HG03196 (cell line): ENCODE results near the gene COL1A2.
A peak's percentile ranks its signal among the peaks of the same experiment; 100 is the strongest.

Experiments
- ATAC-seq: cut with Tn5 transposase; IDR thresholded peaks from one replicate; pipeline ENCODE4 v1.9.1; 2021; ENCODE audit not compliant: unreplicated experiment

COL1A2 gene

DNA sequence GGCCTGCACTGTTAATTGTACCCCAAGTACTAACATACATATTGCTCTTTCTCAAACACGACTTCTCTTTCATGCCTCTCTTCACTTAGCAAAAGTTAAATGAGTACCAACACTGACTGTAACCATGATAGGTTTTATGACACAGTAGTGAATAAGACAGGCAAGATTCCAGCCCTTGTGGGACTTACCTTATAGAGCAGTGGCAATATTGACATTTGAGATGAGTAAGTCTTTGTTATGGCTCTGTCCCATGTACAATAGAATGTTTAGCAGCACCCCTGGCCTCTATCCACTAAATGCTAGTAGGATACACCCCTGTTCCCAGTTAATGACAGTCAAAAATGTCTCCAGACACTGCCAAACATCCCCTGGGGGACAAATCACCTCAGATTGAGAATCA is 11.9 kb upstream of the COL1A2 start:
- no peak for ATAC-seq

DNA sequence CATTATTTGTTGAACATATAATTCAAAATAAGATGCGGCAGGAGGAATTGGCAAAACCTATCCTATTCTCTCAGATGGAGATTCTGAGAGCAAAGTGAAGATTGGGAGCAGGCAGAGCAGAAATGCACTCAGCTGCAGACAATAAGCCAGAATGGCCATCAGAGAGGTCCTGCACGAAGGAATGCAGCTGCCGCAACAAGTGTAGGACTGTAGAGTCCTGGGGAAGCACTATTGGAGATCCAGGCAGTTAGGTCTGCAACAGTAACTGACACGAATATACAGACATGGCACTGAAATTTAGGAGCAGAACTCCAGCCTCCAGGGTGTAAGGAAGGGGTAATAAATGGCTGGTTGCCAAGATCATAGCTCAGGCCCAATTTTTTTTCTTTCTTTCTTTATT is 10.4 kb upstream of the COL1A2 start:
- no peak for ATAC-seq

DNA sequence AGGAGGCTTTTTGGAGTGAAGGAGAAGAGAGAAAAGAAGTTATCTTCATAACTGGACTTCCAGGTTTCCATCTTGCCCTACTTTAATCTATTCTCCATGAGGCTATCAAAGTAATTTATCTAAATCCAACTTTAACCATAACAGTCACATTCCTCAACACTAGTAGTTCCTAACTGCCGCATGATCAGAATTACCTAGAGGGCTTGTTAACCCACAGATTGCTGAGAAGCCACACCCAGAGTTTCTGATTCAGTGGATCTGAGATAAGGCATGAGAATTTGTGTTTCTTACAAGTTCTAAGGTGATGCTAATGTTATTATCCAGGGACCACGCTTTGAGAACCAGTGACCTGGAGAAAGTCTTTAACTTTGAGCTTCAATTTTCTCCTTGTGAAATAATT is 8.3 kb upstream of the COL1A2 start:
- no peak for ATAC-seq

DNA sequence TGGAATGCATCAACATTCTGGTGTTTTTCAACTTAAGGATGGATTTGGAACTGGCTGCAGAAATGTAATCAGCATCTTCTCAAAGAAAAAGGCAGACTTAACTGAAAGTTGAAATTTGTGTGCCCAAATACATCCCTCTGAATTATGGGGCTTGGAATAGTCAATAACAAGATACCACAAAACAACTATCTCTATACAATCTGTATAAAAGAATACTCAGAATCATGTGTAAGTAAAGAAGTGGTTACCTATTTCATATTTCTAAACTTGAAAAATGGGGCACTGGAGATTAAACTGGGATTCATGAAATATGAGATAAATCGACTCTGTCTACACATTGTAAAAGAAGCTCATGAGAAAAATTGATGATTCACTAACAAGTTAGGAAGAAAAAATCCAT is 6.2 kb upstream of the COL1A2 start:
- ATAC-seq, result no peak

DNA sequence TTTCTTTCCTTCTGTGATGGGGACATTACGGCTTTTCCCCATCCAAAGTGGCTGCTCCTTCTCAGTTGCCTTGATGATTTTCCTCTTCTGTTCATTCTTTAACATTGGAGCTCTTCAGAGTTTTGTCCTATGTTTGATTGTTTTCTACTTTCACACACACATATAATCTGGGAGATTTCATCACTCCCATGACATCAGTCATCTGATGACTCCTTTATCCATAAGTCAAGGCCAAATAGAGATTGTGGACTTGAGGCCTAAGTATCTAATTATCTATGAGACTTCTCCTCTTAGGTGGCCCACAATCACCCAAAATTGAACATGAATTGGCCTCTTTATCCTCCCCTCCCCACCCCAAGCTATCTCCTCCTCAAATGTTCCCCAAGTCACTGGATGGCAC is 5.3 kb upstream of the COL1A2 start:
- ATAC-seq, result no peak

DNA sequence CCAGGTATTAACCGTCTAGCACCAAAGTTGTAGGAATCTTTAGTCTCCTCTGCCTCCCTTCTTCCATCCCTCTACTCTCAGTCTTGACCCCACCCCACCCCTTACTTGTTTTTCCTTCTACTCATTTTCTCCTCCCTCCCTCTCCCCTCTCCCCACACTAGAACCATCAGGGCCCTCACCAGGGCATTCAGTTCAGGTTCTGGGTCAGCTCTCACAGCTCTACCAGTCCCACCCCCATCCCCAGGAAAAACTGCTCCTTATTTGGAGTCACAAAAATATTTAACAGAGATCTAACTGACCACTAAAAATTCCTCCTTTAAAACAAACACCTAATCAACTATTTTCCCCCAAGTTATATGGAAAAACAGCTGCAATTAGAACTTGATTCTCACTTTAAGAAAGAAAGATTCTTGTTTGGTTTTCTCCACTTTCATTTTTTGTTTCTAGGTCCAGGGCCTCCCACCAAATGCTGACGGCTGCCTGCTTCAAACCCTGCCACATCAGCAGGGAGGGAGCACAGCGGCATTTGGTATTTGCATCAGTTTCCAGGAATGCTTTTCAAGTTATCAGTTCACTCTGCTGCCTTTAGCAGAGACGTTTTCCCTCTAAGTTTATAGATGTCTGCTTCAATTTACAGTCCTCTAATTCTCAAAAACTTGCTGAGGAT is 2.8 kb upstream of the COL1A2 start:
- no peak for ATAC-seq

DNA sequence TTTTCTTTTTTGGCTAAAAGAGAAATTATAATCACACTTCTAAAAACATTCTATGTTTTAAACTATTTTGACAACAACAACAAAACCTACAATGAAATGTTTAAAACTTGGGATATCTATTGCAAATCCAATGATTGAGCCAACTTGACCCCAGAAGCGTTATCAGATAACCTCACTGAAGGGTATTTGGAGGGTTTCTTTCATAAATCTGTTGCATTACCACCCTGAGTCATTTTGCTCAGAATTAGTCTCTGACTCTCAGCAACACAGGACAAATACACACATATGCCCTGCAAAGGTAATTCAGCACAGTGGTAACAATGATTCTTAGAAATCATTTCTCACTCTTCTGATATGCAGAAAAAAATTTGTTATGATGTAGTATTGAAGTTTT is 2.3 kb upstream of the COL1A2 start:
- ATAC-seq, result no peak

DNA sequence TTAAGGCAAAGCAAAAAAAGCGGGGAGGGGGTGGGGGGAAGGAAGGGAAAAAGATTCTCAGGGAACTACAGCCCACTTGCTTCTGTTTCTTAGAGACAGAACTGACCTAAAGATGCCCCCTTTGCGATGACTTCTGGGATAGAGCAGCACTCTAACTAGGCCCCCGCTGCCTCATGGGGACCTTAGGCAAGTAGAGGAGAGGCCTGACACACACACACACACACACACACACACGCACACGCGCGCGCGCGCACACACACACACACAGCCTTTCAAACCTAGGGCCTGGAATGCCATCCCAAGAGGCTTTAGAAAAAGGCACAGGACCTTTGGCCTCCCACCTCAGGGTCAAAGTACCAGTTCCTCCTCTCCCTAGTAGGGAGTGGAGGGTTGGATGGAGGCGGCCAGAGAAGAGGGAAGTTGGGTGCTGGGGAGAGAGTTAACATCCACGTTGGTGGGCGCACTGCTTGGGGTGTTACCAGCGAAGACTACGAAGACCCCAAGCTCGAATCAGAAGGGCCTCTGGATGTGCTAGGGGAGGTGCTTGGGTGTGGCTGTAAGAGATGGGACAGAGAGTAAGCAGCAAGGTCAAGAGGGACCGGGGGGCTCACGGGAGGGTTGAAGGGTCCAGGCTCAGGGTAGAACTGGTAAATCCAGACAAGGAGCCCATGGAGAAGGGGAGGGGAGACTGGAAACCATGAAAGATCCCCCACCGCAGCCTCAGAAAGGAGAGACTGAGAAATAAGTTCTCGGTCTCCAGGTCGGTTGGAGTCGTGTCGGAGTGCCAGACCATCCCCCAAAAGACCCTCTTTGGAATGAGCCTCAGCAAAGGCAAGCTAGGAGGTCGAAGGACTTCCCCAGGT is 1.2 kb upstream of the COL1A2 start:
- ATAC-seq, result no peak

DNA sequence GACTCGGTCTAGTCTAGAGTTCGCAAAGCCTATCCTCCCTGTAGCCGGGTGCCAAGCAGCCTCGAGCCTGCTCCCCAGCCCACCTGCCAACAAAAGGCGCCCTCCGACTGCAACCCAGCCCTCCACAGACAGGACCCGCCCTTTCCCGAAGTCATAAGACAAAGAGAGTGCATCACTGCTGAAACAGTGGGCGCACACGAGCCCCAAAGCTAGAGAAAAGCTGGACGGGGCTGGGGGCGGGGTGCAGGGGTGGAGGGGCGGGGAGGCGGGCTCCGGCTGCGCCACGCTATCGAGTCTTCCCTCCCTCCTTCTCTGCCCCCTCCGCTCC is 622 bp upstream of the COL1A2 start:
- ATAC-seq, result no peak

DNA sequence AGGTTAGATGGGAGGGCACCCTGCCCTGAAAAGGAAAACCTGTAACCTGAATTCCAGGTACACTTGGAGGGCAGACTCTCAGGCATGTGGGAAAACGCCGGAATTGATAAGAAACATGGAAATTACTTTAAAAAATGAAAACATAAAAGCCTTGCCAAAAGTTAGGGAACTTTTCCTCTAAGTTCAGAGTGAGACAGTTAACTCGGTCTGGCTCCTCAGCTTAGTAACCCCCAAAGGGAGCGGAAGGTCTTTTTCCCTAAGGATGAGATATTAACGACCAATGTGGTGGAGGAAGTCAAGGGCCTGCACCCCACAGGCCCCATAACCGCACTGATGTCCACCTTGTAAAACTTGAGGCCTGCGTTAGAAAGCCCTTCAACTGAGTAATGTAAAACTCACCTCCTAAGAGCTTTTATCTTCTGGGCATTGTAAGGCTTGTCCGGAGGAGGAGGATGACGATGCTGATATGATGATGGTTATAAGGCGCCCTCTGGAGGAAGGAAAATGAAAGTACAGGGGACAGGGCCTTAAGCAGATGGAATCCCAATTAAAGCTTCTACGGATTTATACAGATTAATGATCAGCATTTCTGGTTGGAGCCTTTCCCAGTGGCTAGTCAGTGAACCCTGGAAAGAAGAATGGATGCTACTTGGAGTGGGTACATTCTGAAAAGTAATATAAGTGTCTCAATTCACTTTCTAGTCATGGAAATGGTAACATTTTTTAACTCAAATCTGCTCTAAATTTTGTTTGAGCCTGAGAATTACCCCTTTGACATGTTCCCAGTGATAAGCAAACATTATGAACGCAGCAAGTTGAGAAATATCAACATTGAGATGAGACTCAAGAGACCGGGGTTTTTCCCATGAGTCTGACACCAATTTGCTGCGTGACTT is 694 bp downstream of the COL1A2 start:
- ATAC-seq, result peak; percentile 88

DNA sequence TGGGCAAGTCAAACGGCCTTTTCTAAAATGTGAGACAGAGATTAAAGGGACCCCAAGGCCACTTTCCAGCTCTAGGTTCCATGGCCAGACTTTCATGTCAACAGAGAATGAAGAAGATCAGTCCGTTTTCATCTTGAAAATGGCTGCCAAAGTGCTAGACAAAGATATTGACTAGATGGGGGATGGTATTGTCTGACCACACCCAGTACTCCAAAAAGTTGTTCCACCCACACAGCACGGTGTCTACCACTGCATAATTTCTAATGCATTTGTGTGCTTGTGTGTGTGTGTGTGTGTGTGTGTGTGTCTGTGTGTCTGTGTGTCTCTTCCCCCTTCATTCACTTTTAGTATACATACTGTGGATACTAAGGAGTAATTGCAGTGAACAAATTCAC is 1.3 kb downstream of the COL1A2 start:
- ATAC-seq, result no peak

DNA sequence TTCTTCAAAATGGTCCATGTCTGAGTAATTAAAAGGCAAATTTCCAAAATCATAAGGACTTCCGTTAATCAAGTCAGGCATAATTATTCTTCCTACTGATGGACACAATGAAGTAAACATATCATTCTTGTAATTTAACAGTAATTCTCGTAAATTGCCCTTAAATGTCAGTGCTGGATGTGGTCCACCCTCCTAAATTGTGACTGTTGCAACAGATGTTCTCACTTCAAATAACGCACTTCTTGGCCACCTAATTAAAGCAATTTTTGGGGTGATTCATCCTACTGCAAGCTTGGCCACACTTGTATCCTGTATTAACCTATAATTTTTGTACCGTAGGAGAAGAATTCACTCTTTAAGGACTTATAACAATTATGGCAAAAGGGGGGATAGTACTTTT is 1.9 kb downstream of the COL1A2 start:
- no peak for ATAC-seq

DNA sequence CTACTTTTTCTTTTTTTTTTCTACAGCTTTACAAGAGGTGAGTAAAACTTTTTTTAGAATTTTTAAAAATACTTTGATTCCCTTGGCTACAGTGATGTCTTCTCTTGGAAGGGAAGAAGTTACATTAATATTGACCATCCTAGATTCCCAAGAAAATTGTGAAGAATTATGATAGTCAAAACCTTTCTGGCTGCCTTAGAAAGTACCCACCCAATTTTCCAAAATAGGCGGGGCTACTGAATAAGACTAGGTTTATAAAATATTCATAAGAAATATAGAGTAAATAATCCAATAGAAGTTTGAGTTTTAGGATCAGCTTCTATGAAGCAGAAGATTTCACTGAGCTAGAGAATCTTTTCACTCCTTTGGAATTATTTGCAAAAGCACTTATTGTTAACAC is 3.0 kb downstream of the COL1A2 start:
- ATAC-seq, result no peak

DNA sequence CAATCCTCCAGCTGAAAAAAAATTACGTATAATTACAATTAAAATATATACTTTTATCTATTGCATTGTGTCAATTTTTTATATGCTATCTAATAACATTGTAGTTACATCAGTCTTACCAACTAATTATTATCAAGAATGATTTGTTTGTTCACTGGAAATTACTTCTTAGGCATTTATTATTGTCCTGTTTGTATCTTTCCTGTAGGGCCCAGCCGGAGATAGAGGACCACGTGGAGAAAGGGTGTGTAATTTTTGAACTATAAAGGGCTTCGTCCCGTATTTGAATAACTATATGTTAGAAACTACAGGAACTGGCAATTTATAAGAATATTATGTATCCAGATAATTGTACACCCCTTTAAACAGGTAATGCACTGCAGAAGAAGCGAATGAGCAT is 4.1 kb downstream of the COL1A2 start:
- no peak for ATAC-seq

DNA sequence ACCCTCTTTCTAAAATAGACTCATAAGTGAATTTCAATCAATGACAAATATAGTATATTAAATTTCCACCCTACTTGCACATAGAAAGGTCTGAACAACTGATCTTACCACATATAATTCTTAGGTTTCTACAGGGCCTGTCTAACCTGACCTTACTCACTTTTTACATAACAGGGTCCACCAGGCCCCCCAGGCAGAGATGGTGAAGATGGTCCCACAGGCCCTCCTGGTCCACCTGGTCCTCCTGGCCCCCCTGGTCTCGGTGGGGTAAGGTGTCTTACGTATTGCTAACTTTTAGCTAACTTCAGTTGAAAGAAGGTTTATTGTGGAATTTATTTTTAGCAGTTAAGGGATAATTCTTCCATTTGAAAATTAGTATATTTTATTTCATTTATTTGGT is 5.3 kb downstream of the COL1A2 start:
- ATAC-seq, result no peak

DNA sequence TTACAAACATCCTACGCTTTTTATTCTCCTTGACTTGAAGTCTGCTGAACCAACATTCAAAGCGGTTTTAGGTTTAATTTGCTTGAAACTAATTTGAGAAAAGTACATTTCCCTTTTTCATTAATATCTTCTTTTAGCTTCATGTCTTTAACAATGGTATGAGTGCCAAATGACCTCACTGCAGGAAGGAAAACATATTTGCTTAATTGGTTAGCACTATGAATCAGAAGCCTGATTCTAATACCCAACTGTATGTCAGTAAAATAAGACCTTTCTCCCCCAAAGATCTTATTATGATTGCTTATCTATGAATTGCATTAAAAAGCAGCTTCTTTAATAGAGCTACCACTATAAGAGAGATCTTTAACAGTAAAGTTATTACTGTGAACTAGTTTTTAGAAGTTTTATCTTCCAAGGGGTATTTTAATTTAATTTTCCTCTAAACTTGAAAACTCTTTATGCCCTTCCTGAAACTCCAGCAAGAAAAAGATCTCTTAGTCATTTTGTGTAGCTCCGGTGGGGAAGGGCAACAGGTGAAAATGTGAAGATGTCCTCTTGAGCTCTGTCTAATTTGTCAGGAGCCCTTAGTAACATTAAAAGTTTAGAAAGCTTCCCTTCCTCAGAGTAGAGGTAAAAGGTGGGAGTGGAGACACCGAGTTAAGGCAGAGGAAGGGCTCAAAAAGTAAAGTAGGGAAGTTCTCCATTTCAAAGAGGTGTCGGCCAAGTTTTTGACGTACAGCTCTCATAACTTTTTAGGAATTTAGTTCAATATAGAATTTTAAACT is 6.1 kb downstream of the COL1A2 start:
- no peak for ATAC-seq

DNA sequence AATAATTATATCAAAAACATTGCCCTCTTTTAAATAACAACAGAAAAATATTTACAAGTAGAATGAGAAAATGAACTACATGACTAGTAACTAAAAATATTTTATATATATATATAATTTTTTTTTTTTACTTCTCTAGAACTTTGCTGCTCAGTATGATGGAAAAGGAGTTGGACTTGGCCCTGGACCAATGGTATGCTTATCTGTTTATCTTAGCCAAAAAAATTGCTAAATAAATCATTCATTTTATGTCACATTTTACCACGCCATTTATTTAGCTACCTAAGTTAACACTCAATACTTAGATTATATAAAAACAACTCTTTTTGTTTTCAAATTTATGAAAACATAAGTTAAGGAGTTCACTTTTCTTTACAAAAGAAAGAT is 6.7 kb downstream of the COL1A2 start:
- ATAC-seq, result no peak

DNA sequence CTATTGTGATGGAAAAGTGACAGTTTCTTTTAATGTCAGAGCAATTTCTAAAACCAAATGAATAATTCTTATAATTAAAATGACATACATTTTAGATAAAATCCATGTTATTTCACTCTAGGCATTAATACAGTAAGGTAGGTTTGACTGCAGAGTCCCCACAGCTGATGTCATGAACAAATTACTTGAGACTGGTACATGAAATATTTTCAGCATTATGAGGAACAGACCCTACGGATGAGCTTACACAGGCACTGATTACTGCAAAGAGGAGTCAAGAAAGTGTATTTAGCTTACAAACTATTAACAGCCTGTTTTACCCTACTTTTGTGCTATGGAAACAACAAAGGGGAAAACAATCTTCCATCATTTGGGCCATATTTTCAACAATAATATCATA is 8.9 kb downstream of the COL1A2 start:
- no peak for ATAC-seq

DNA sequence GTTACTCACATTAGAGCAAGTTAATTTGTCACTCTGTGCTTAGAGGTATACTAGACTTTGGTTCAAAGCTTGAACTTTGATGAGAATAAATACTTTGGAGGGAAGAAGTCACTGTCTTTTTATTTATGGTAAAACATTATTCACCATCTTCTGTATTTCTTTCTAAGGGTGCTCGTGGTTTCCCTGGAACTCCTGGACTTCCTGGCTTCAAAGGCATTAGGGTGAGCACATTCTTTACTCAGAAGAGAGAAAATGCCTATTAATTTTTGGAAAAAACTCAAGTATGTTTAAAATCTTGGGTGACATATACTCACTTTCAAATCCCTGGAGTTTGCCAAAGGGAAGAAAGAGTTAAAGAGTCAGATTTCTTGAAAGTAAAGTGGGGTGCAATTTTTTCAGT is 10.8 kb downstream of the COL1A2 start:
- no peak for ATAC-seq

DNA sequence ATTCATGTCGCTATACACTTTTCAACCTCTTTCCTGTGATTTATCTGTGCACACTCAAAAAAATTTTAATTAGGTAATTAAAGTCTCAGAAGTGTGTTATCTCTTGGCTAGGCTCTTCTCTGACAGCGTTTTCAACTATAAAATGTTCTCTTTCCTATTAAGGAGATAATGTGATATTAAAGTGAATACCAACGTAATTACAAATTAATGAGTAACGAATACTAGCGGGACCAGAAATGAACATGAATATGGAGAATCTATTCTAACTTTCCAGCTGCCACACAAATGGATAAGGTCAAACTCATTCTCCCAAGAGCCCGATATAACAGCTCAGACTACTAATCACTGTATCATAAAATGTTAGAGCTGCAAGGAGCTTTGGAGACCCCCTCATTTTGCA is 12.0 kb downstream of the COL1A2 start:
- ATAC-seq, result no peak
